Tibial nerve (tissue), 4 donors: ENCODE data around the gene LRRC1. TPM values are rescaled to one million over a fixed set of nuclear protein-coding genes. Genes with fewer than 3 reads are reported as not detected.

Source experiments
- DNase-seq, 2 donors: peaks; one replicate each; pipeline ENCODE4 v3.0.0-alpha.2; 2019; ENCODE audit warnings: low spot score in 2 of 2
- H3K27ac ChIP-seq, 4 donors: fragments of 200-600 bp; sonication (generic) in 3 of 4; one replicate each; pipeline ENCODE4 v1.5.1; 2017 to 2019; ENCODE audit warnings: mild to moderate bottlenecking in 1 of 4
- H3K27me3 ChIP-seq, 2 donors: fragments of 200-600 bp; sonication (generic) in 1 of 2; one replicate each; pipeline versions ENCODE4 v1.5.1 to v1.6.0; 2017 to 2019
- H3K36me3 ChIP-seq, 3 donors: fragments of 200-600 bp; sonication (generic); one replicate each; pipeline ENCODE4 v1.5.1; 2018 to 2019
- H3K4me1 ChIP-seq, 4 donors: fragments of 200-600 bp; sonication (generic) in 3 of 4; one replicate each; pipeline ENCODE4 v1.5.1; 2017 to 2019
- H3K4me3 ChIP-seq, 4 donors: fragments of 200-600 bp; sonication (generic) in 3 of 4; one replicate each; pipeline ENCODE4 v1.5.1; 2017 to 2019; ENCODE audit warnings: mild to moderate bottlenecking in 1 of 4, moderate library complexity in 1 of 4
- H3K9me3 ChIP-seq, 4 donors: fragments of 200-600 bp; sonication (generic) in 3 of 4; one replicate each; pipeline ENCODE4 v1.5.1; 2017 to 2019
- EP300 ChIP-seq, 2 donors: sonication (generic); formaldehyde crosslinking; IDR thresholded peaks; one replicate each; pipeline ENCODE4 v1.6.1; 2017; ENCODE audit warnings: antibody characterized with exemption in 2 of 2, mild to moderate bottlenecking in 1 of 2
- POLR2A ChIP-seq, 2 donors: fragments of 450-650 bp; IDR thresholded peaks; one replicate each; pipeline ENCODE4 v1.6.1; 2017; ENCODE audit warnings: antibody characterized with exemption in 2 of 2, mild to moderate bottlenecking in 2 of 2, moderate library complexity in 2 of 2
- WGBS, 2 donors: methylation state at CpG; one replicate each; pipeline ENCODE4 v1.1.5; 2018; 5-methylcytosine and 5-hydroxymethylcytosine counted together
- total RNA-seq, 4 donors: library from RNA; depleted of rRNA; stranded (reverse); fragments of >200 nt; gene quantifications; one replicate each; pipeline ENCODE4 v1.1.0, GENCODE V29; 2016
- TF ChIP-seq, protein P1 (sequence below), 5 experiments: fragments of 200-600 bp in 3 of 5; fragments of 450-650 bp in 2 of 5; sonication (generic) in 3 of 5; IDR thresholded peaks; one replicate each; pipeline ENCODE4 v1.5.1; 2016 to 2019; ENCODE audit warnings: antibody characterized with exemption in 5 of 5, mild to moderate bottlenecking in 3 of 5, moderate library complexity in 2 of 5

LRRC1 gene
- total RNA-seq, 4 donors from 2014 or later, result 22.8 to 50.0 (median 39.6) TPM

DNA sequence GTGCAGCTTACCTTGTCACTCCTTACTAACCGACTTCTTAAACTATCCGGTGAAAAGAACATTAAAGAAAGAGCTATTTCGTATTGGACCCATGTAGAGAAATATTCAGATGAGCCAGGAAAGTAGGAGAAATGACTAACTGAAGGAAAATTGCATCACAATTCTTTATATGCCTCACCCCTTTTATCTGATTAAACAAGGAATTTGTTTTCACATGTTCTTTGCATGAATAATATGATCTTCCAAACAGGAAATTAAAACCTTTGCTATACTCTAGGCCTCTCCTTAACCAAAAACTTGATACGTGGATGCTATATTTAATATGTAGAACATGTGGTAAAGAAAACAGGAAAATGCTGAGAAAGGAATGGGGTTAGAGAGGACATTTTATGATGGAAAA is 41.9 kb upstream of the LRRC1 start:
- H3K4me3 ChIP-seq, result no peak overlapping the region
- WGBS, 2 donors, result 85 to 89% methylated on average over 4 of the region's 4 CpGs
- DNase-seq, result no peak
- TF ChIP-seq, protein P1, sequence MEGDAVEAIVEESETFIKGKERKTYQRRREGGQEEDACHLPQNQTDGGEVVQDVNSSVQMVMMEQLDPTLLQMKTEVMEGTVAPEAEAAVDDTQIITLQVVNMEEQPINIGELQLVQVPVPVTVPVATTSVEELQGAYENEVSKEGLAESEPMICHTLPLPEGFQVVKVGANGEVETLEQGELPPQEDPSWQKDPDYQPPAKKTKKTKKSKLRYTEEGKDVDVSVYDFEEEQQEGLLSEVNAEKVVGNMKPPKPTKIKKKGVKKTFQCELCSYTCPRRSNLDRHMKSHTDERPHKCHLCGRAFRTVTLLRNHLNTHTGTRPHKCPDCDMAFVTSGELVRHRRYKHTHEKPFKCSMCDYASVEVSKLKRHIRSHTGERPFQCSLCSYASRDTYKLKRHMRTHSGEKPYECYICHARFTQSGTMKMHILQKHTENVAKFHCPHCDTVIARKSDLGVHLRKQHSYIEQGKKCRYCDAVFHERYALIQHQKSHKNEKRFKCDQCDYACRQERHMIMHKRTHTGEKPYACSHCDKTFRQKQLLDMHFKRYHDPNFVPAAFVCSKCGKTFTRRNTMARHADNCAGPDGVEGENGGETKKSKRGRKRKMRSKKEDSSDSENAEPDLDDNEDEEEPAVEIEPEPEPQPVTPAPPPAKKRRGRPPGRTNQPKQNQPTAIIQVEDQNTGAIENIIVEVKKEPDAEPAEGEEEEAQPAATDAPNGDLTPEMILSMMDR (IDR thresholded peaks at IDR 0.05), result no peak
- TF ChIP-seq EP300 (IDR thresholded peaks at IDR 0.05), result no peak
- TF ChIP-seq POLR2A (IDR thresholded peaks at IDR 0.05), result no peak
- no peaks in the 10 kb centered on the region for H3K36me3 ChIP-seq
- no peaks in the 10 kb centered on the region for H3K4me1 ChIP-seq
- H3K27me3 ChIP-seq, result no peaks in the 10 kb centered on the region
- no peaks in the 10 kb centered on the region for H3K9me3 ChIP-seq
- H3K27ac ChIP-seq, result no peak overlapping the region

DNA sequence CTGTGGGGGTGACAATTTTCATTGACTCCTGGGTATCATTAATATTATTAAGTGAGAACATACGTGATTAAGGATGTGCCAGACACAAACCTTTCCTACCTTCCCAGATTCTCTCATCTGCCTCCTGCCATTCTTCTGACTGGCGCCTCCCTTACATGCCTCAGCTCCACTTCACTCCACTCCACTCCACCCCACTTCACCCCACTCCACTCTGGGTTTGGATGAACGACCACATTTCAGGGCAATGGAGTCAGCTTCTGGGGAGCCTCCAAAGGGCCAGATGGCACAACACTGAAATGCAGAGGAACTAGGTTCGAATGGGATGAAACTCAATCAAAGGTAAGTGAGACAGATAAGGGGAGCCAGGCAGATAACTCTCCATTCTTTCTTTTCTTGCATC is 40.5 kb upstream of the LRRC1 start:
- no peaks in the 10 kb centered on the region for H3K4me1 ChIP-seq
- 93 to 95% methylated on average over 4 of the region's 4 CpGs for WGBS, 2 donors

DNA sequence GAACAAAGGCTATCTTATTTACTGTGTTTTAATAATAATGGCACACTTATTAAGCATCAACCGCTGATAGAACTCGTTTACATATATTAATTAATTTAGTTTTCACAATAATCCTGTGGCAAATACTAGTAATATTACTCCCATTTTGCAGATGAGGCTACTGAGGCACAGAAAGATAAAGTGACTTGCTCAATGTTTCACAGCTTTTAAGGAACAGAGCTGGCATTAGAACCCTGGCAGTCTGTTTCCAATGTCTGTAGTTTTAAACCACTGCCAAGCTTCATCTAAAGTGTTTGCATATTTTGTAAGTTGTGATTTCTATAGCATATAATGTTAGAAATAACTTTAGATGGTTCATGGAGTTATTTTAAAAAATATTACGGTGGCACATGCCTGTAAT is 38.4 kb upstream of the LRRC1 start:
- H3K36me3 ChIP-seq, result no peaks in the 10 kb centered on the region
- no peak for TF ChIP-seq POLR2A (IDR thresholded peaks at IDR 0.05)
- TF ChIP-seq EP300 (IDR thresholded peaks at IDR 0.05), result no peak
- TF ChIP-seq, protein P1 (IDR thresholded peaks at IDR 0.05), result no peak
- no peak for DNase-seq
- no peak overlapping the region for H3K27ac ChIP-seq
- H3K9me3 ChIP-seq, result no peaks in the 10 kb centered on the region
- H3K4me3 ChIP-seq, result no peak overlapping the region
- no peaks in the 10 kb centered on the region for H3K4me1 ChIP-seq
- 92 to 94% methylated on average over 3 of the region's 3 CpGs for WGBS, 2 donors
- no peaks in the 10 kb centered on the region for H3K27me3 ChIP-seq

More for the DNA sequence above, 40.5 kb upstream of the LRRC1 start:
- no peak for DNase-seq
- H3K27ac ChIP-seq, result no peak overlapping the region
- H3K4me3 ChIP-seq, result no peak overlapping the region
- no peaks in the 10 kb centered on the region for H3K9me3 ChIP-seq
- no peaks in the 10 kb centered on the region for H3K36me3 ChIP-seq
- TF ChIP-seq POLR2A (IDR thresholded peaks at IDR 0.05) (no peak), EP300 (IDR thresholded peaks at IDR 0.05) (no peak)
- TF ChIP-seq, protein P1 (IDR thresholded peaks at IDR 0.05), result no peak
- no peaks in the 10 kb centered on the region for H3K27me3 ChIP-seq

DNA sequence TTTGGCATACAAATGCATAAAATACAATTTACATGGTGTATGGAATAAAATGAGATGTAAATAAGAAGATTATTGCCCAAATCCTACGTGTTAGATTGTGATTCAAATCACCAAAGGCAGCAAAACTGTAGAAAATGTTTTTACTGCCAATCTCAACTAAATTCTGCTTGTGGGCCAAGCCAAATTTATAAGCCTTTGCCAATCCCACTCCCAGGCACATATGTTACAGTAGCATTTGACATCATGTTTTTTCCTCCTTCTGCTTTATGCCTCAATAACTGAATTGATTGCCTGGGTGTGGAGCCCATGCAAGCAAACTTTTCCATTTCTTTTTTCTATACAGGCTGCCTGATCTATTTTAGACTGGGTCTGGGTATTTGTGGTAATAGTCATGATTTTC is 36.3 kb upstream of the LRRC1 start:
- 37 to 49% methylated on average over 1 of the region's 1 CpG for WGBS, 2 donors

DNA sequence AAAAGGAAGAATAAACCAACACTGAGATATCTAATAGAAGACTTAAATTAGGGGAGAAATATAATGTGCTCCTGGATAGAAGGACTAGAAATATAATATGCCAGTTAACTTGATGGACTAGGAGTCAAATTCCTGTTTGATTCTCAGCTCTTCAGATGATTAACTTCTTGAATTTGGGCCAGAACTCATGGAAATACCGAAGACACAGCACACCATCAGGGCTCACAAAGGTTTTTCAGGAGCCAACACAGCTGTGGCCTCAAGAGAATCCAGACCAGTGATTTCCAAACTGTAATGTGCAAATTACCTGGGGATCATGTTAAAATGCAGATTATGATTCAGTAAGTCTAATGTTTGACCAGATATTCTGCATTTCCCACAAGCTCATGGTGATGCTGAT is 33.8 kb upstream of the LRRC1 start:
- no peaks in the 10 kb centered on the region for H3K36me3 ChIP-seq
- no peak for TF ChIP-seq EP300 (IDR thresholded peaks at IDR 0.05)
- TF ChIP-seq, protein P1 (IDR thresholded peaks at IDR 0.05), result no peak
- TF ChIP-seq POLR2A (IDR thresholded peaks at IDR 0.05), result no peak

More for the DNA sequence above, 36.3 kb upstream of the LRRC1 start:
- no peak for TF ChIP-seq POLR2A (IDR thresholded peaks at IDR 0.05)
- TF ChIP-seq EP300 (IDR thresholded peaks at IDR 0.05), result no peak
- TF ChIP-seq, protein P1 (IDR thresholded peaks at IDR 0.05), result no peak
- H3K27ac ChIP-seq, result no peak overlapping the region
- H3K9me3 ChIP-seq, result no peaks in the 10 kb centered on the region
- H3K4me3 ChIP-seq, result no peak overlapping the region
- H3K36me3 ChIP-seq, result no peaks in the 10 kb centered on the region
- H3K27me3 ChIP-seq, result no peaks in the 10 kb centered on the region
- H3K4me1 ChIP-seq, result no peaks in the 10 kb centered on the region
- DNase-seq, result no peak

More for the DNA sequence above, 33.8 kb upstream of the LRRC1 start:
- 43 to 48% methylated on average over 1 of the region's 1 CpG for WGBS, 2 donors
- no peak for DNase-seq
- H3K27me3 ChIP-seq, result no peaks in the 10 kb centered on the region
- no peak overlapping the region for H3K27ac ChIP-seq
- no peak overlapping the region for H3K4me3 ChIP-seq
- no peaks in the 10 kb centered on the region for H3K4me1 ChIP-seq
- no peaks in the 10 kb centered on the region for H3K9me3 ChIP-seq
